ENCODE measurements around the gene ZDHHC11.
"Not testable (repeated sequence)": the region's sequence is repeated elsewhere in the genome, so short reads cannot be mapped to it uniquely, and the experiment has no call there.

The ZDHHC11 gene

DNA sequence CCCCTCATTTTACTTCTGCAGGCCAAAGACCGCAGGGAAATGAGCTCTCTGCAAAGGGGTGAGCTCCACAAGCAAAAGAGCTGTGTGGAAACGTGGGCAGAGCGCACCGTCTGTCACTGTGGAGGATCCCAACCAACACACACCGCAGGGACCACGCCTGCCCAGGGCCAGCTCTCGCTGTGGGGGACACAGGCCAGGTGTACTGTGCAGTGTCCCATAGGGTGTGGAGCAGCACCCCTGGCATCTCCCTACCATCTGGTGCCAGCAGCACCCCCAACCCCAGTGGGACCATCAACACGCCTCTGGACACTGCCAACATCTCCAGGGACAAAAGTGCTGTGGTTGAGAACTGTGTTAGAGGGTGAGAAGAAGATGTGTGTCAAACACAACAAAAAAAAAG is 27.9 kb upstream of the ZDHHC11 start:
- not testable (repeated sequence) for DNase-seq

DNA sequence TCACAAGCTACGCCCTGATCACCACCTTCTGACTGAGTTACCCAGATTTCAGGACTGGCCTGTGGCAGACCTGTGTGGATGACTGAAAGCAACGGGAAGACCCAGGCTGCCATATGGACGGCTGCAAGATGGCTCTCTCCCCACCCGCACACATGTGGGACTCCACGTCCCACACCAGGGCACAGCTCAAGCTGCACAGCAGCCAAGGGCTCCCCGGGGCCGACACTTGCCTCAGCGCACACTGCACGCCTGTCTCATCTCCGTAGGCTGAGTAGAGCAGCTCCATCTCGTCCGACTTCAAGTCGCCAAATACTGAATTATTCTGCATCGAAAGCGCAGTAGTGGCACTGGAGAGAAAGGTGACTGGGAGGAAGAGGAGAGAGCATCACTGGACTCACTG is 27.3 kb upstream of the ZDHHC11 start:
- DNase-seq, result no peak

DNA sequence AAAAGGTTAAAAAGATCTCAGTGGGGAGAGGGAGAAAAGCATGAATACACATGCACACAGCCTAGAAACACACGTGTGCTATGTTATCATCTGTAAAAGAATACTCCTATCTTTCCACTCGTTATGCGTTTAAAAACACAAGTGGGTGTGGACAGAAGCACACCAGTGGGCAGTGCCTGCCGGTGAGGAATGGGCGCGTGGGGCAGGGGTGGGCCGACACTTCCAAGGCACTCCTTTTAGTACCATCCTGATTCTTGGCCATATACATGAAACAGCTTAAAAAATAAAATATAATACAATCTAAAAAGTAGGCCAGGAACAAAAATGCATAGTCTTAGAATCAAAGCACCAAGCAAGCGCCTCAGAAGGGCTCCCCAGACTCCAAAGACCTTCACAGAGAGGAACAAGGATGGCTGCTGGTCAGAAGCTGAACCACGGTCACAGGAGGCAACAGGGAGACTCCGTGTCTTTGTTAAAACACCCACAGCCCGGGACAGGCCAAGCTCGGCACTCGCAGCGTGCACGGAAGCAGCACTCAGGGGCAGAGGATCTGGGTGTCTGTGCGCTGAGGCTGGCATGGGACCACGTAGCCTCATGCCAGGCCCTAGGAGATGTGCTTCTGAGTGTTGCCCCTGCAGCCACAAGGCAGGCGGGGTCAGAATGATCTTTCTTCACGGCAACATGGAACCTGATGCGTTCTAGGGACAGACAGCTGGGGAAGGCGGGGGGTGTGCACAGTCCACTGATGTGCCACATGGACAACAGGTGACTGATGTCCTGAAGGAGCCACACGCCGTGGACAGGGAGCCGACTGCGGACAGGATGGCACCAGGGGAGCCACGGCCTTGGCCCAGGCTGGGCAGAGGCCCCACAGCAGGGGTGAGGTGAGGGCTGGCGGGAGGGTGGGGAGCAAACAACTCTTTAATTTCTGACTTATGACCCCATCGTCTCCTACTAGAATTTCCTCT is 25.9 kb upstream of the ZDHHC11 start:
- DNase-seq, result no peak

DNA sequence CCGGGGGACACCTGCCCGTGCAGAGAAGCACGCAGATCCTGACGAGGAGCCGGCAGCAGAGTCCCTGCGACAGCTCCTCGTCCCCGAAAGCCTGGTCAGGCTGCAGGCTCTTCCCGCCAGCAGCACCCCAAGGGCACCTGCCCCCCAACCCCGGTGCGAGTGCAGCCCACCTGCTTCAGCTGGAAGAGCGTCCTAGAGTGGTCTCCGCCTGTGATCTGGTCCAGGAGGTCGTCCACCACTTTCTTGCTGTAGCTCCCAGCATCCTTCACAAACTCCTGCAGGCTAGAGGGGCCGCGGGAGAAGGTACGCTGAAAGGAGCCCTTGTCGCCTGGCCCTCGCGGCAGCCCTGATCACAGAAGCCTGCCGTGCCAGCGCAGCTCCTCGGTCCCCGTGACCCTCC is 25.1 kb upstream of the ZDHHC11 start:
- no peak for DNase-seq

DNA sequence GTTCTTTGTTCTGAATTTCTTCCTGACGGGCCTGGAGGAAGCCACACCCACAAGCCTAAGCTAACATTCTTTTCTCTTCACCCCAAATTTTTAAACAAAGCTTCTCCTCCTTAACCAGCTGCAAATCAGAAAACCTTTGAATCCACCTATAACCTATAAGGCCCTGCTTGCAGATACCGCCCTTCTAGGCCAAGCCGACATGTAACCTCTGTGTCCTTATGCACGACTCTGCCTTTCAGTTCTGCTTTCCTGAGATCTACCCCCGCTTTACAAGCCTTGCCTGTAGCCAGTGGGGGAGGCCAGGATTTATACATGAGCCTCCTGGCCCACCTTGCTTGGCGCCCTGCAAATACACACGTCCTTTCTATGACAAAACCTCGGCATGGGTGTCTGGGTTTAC is 22.5 kb upstream of the ZDHHC11 start:
- no peak for DNase-seq

DNA sequence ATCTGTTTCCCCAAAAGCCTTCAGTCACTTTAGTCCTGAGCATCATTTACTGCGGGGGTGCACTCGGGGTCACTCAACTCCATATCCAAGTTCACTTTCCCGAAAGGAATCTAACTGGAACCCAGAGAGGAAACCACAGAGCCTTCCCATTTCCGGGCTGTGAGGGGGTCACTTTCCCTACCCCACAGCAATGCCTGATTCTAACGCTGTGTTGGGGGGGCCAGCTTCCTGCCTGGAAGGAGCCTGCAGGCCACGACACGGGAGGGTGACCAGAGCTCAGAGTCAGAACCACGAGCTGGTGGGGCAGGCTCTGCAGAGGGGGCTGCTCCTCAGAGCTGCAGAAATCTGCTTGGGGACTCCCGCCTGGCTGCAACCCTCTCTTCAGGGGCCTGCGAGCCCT is 21.5 kb upstream of the ZDHHC11 start:
- DNase-seq, result no peak

DNA sequence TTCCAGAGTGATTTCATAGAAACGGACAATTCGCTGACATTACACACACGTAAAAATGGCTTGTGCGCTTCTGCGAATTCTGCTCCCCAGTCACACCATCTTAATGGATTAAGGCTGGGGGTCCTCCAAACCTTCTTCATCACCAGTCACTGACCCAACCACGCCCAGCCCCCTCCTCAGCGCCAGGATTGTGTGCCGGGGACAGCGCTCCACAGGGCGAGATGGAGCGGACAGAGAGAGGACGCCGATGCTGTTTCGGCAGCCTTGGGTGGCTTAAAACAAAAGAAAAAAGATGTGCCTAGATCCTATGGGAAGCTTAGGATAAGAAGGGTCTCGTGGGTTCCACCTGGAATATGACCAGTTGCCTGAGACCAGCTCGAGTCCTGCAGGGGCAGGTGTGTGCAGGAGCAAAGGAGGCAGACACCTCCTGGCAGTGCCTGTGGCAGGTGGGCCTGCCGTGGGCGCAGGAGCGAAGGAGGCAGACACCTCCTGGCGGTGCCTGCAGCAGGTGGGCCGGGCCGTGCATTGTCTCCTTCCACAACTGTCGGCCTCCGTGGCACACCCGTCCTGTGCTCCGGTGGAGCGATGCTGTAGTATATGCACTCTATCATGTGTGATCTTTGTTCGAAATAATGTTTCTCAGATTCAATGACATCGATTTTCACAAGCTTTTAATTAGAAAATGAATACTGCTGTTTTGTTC is 21.0 kb upstream of the ZDHHC11 start:
- DNase-seq, result no peak

DNA sequence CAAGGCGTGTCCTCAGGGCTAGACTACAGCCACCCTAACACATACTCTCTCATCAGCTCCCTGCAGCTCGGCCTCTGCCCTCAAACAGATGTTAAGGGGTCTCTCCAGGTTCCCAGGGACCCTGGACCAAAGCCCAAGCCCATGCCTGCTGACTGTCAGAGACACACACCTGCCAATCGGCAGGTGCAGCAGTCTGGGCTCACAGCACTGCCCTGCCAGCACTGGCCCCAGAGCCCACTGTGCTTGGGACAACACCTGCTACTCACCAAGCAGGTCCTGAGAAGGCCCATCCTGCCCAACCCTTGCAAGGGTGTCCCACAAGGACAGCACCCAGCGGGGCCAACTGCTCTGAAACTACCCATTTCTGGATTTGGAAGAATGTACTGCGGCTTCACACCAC is 20.2 kb upstream of the ZDHHC11 start:
- DNase-seq, result no peak

DNA sequence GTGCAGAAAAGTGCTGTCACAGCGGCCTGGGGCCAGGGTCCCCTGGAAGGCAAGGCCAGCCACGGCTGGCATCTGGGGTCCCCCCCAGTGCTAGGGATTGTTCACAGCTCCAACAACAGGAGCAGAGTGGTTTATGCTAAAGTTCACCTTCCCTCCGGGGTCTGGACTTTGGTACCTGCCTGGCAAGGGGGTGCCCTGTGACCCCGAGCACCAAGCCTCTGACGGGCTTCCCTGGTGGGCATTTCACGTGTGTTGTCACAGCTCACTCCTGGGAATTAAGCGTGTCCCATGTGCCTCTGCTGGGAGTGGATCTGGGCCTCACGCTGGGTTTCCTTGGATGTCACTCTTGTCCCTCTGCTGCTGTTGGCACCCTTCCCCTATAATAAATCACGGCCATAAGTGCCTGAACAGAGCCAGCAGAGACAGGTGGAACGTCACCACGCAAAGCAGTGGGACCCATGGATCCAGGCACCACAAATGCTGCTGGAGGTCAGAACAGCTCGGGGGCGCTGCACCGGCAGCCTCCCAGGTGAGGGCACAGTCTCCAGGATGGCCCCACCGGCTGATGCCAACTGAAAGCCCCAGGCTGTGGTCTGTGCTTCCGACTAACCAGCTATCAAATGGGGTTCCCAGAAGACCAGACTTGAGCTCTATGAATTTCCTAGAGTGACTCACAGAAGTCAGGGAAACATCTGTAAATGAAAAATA is 17.8 kb upstream of the ZDHHC11 start:
- no peak for DNase-seq

DNA sequence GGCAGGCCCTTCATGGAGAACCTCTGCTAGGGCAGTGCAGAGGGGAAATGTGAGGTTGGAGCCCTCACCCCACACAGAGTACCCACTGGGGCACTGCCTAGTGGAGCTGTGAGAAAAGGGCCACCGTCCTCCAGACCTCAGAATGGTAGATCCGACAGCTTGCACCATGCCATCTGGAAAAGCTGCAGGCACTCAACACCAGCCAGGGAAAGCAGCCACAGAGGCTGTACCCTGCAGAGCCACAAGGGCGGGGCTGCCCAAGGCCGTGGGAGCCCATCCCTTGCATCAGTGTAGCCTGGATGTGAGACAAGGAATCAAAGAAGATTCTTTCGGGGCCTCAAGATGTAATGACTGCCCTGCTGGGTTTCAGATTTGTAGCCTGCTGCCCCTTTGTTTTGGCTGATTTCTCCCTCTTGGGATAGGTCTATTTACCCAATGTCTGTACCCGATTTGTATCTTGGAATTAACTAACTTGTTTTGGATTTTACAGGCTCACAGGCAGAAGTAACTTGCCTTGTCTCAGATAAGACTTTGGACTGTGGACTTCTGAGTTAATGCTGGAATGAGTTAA is 16.6 kb upstream of the ZDHHC11 start:
- no peak for DNase-seq

DNA sequence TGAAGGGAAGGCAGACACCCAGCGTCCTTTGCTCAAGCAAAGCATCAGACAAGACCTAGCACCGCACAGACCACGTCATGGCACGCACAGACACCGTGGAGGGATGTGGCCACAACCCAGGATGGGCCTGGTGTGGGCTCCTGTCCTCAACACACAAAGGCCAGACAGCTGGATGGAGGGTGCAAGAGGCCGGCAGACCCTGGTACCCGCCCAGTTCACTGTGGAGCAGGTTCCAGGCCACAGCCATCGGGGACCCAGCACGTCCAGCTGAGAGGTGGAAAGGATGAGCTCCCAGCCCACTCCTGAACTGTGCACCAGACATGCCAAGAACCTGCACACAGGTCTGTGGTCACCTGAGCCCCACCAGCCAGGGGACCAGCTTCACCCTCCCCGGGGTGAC is 15.0 kb upstream of the ZDHHC11 start:
- no peak for DNase-seq

DNA sequence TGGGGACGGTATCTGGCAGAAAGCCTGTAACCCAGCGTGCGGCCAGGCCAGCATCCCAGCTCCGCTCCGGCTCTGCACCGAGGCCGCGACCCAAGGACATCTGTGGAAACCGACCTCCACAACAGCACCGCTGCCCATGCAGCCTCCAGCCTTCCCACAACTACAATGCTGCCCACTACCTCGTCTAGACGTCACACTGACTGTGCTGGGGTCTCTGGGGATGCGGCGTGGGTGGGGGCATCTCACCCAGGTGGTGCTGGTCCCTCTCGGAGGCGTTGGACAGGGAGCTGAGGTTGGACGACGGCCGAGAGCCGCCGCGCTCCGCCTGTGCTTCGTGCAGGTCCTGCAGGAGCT is 14.4 kb upstream of the ZDHHC11 start:
- no peak for DNase-seq

DNA sequence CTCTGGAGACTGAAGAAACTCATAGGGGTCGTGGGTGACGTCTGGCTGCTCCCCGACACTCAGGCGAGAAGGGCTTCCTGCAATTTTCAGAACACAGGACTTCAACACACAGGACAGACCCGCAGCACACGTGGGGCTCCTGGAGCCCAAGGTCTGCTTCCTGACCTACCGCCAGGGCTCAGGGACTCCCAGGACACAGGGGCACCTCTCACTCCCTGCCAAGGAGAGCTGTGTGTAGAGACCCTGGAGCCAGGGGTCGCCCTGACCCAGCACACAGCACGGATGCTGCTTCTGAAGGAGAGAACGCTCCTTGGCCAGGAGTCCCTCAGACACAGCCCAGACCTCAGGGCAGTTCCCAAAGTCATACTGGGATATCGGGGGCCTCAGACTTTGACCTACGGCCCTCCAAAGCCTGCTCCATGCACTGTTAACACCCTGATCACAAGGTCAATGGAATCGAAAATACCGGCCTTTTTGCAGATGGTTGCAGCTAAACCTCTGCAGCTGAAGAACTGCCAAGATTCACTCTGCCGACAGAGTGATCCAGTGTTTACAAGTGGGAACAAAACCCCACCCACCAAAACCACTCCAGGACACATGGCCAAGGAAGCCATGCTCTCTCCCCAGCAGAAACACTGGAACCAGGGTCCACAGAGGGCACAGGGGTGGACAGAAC is 13.8 kb upstream of the ZDHHC11 start:
- no peak for DNase-seq

DNA sequence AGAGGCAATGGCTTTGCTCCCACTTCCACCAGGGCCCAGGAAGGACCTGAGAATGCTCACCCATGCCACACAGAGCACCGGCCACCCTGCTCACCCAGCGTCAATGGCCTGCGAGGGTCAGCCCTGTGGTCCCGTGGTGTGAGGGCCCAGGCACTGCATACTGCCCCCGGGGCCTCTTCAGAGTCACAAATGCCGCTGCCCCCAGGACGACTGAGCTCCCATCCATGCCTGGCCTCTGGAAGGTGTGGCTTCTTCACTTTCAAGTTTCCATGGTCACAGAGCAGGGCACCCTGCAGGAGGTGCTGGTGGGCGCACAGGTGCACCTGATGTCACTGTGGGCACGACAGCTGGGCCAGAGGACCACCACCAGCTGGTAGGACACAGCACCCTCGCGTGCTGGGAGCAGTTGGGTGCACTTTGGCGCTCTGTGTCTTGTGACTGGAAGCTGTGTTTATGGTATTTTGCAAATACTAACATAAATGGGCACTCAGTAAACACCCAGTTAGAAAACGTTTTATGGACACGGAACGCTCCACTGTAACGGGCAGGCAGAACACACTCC is 12.5 kb upstream of the ZDHHC11 start:
- DNase-seq, result no peak

DNA sequence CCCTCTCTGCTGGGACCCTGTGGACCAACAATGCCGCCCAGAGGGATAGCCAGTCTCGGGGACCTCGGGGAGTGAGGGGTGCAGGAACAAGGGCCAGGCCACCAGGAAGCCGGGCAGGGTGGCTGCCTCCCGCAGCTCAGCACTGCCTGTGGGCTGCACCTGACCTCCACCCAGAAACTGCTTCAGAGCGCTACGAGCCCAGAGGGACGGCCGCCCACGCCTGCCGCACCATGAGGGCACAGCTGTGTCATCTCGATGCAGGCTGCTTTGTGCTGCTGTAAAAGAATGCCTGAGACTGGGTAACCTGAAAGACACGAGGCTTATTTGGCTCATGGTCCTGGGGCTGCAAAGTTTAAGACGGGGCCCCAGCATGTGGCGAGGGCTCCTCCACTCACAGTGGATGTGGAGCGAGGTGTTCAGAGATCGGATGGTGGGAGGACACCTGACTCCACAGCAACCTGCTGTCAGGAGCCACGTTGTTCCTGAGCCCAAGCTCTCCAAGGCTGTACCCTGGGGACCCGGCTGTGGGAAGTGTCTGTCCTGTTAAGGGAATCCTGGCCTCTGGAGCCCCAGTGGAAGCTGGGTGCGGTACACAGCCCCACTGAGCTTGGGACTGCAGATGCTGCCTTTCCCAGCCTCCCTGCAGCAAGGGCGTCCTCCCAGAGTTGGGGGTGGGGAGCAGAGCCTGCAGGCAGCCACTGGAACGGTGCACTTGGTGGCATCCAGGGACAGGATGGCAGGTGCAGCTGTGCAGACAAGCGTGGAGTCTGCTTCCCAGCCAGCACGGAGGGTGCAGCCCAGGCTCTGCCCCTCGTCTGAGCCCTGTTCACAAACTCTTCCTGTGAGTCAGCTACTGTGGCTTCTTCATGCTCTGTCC is 11.8 kb upstream of the ZDHHC11 start:
- no peak for DNase-seq

DNA sequence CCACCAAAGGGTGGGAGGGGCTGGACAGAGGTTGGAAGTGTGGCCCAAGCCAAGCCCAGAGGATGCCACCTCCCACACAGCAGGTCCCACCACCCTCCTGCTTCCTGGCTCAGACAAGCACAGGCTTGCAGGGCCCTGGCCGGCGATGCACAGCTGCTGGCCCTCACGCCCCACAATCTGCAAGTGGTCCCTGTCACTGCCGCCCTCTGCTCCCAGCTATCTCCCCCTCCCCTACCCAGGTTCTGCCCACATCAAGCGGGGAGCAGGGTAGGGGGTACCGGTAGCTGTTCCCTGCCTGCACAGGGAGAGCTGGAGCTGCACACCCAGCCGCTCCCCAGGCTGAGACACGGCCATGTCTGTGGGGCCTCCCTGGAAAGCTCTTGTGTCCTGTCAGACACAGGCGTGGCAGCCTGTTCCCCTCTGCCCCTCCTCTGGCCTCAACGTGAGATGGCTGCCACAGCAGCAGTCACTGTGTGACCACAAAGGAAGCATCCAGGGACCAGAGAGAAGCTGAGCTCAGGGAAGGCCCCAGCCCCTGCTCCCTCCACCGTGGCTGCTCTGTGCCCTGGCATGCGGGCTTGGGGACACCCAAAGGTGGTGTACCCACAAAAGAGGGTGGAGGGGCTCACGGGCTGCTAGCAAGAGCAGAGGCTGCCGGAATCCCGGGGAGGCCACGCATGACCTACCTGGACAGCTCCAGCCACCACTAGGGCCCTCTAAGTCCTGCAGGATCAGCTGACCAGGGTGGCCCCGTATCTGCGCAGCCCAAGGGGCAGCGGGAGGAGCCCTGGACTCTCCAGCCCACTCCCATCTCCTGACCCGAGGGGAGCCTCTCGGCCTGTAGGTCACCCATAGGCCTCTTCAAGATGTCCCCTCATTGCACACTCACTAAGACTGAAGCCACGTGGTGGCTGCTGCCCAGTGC is 10.9 kb upstream of the ZDHHC11 start:
- no peak for DNase-seq

DNA sequence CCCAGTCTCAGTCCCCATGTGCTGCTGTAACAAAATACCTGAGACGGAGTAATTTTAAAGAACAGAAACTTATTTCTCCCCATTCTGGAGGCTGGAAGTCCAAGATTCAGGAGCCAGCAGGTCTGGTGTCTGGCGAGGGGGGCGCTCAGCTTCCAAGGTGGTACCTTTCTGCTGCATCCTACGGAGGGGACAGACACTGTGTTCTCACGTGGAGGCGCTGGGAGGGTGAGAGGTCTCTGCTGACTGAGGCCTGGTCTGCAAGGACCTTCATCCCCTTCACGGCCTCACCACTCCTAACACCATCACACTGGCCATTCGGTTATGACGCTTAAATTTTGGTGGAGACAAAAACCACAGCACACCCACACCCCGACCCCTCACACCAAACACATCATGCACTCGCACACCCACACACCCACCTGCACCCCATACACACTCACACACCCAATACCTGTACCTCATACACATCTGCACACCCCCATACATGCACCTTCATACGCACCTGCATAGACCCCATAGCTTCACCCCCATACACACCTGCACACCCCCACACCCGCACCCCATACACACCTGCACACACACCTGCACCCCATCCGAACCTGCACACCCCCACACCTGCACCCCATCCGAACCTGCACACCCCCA is 9.8 kb upstream of the ZDHHC11 start:
- DNase-seq, result no peak

DNA sequence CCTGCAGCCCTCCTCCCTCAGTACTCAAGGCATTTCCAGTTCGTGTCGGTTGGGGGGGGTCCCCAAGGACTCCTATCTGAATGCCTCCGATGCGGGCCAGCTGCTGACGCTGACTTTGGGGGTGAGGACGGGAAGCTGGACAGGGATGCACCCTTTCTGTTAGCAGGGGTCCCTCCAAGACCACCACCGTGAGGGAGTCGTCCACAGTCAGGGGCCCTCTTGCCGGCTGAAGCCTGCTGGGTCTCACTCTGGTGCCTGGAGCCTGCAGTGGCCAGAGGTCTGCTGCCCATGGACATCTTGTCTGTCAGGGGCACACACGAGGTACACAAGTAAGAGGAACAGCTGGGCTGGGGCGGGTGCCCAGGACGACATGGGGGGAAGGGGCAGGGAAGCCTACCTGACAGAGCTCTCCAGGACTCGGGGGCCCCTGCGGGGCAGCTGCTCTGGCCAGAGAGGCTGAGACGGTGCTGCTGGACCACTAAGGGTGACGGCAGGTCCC is 9.1 kb upstream of the ZDHHC11 start:
- DNase-seq, result no peak

DNA sequence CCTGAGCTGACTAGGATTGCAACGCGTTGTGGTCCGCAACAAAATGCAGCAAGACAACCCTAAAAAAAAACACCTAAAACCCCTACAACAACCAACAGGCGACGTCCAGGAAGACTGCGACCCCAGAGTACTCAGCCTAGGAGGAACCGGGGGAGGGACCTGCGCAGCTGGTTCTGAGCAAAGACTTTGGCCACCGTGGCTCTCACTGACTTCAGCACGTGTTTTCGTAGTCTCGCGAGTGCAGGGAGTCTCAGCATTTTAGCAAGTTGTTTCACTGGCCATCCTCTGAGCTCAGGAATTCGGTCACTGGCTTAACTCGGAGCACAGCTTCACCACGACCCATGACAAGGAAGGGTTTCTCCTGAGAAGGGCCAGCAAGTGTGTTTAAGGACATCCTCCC is 8.6 kb upstream of the ZDHHC11 start:
- DNase-seq, result no peak

DNA sequence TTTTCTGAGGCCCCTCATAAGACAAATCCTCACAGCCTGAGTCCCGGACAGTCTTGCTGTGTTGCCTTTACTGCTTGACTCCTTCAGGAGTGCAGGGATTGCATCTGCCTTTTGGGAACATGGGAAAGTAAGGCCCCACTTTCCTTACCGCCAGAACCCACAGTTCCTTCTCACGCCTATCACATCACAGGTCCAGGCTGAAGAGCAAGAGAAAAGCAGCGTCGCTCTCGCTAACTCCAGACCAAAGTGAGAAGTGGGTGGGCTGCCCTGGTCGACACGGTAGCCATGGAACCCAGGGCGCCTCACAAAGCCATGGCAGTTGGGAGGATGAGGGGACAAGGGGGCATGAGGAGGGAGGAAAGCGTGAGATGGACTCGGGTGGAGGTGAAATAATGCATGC is 7.9 kb upstream of the ZDHHC11 start:
- no peak for DNase-seq
